ENCODE measurements around the gene USP27X. TPM values are rescaled to one million over a fixed set of nuclear protein-coding genes. Genes with fewer than 3 reads are reported as not detected.
A peak's percentile ranks its signal among the peaks of the same experiment; 100 is the strongest.

USP27X gene
- total RNA-seq, 3 donors from 2014 or later (not counting 1 experiment from before 2014, with no cell fraction given), result 1.7 to 2.4 (median 2.0) TPM

DNA sequence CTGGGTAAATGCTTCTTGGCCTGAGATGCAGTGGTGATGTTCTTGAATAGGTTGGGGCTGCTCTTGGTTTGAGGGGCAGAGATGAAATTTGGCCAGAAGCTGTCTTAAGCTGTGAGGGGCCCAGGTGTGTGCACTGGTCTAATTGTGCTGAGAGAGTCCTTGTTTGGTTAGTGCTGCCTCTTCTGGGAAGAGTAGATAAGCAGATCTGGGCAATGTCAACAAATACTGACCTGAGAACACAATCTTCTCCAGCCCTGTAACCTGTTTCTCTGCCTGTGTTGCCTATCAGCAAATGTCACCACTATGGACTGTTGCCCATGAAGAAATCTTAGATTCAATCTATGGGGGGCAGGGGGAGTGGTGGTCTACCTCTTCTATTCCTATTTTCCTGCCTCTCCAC, 17.2 kb upstream of the USP27X start:
- ATAC-seq, result no peak
- intact Hi-C loops (cut with micrococcal nuclease), result no loop called here
- no peak for DNase-seq
- Histone ChIP-seq H3K36me3 (ENCODE audit: control insufficient read depth, insufficient read depth, low read length) (no peaks in the 10 kb centered on the region), H3K27ac (ENCODE audit: low read length) (no peak overlapping the region), H3K27me3 (ENCODE audit: control insufficient read depth, insufficient read depth, low read length) (no peaks in the 10 kb centered on the region), H3K4me1 (ENCODE audit: control insufficient read depth, insufficient read depth, low read length) (no peaks in the 10 kb centered on the region), H3K4me3 (ENCODE audit: low read length) (no peak overlapping the region), H3K9me3 (ENCODE audit: control insufficient read depth, insufficient read depth, low read length) (no peaks in the 10 kb centered on the region)
- Mint-ChIP-seq H3K4me3 (no peak overlapping the region), H3K27me3 (ENCODE audit: low read depth in 2 of 2) (peaks cover 0 to 13% of the 10 kb centered on the region in 2 donors), H3K4me1 (no peaks in the 10 kb centered on the region), H3K27ac (no peak overlapping the region), H3K36me3 (no peaks in the 10 kb centered on the region), H3K9me3 (no peaks in the 10 kb centered on the region)
- no peak for TF ChIP-seq CTCF (IDR thresholded peaks at IDR 0.05)

GRCh38 chrX:49868739-49869138, 10.5 kb upstream of the USP27X start:
- Mint-ChIP-seq H3K4me1 (no peaks in the 10 kb centered on the region), H3K36me3 (no peaks in the 10 kb centered on the region), H3K27ac (no peak overlapping the region), H3K9me3 (no peaks in the 10 kb centered on the region), H3K27me3 (ENCODE audit: low read depth in 2 of 2) (peaks cover 5 to 58% of the 10 kb centered on the region in 2 donors), H3K4me3 (no peak overlapping the region)
- H3K4me1 ChIP-seq (ENCODE audit: control insufficient read depth, insufficient read depth, low read length), result no peaks in the 10 kb centered on the region
- ATAC-seq (no peak), DNase-seq (no peak)
- no peak overlapping the region for H3K4me3 ChIP-seq (ENCODE audit: low read length)
- intact Hi-C loops (cut with micrococcal nuclease), result no loop called here
- no peaks in the 10 kb centered on the region for H3K27me3 ChIP-seq (ENCODE audit: control insufficient read depth, insufficient read depth, low read length)
- H3K27ac ChIP-seq (ENCODE audit: low read length), result no peak overlapping the region
- WGBS (ENCODE audit: insufficient coverage), result 43% methylated on average over 1 of the region's 1 CpG
- TF ChIP-seq CTCF (IDR thresholded peaks at IDR 0.05), result no peak
- H3K9me3 ChIP-seq (ENCODE audit: control insufficient read depth, insufficient read depth, low read length), result no peaks in the 10 kb centered on the region
- H3K36me3 ChIP-seq (ENCODE audit: control insufficient read depth, insufficient read depth, low read length), result no peaks in the 10 kb centered on the region

GRCh38 chrX:49876750-49877149, 2.5 kb upstream of the USP27X start:
- H3K9me3 Mint-ChIP-seq, result no peaks in the 10 kb centered on the region
- H3K4me1 ChIP-seq (ENCODE audit: control insufficient read depth, insufficient read depth, low read length), result peaks cover 26% of the 10 kb centered on the region
- H3K27me3 Mint-ChIP-seq (ENCODE audit: low read depth in 2 of 2), result peaks cover 0 to 11% of the 10 kb centered on the region in 2 donors
- 0% methylated on average over 1 of the region's 3 CpGs for WGBS (ENCODE audit: insufficient coverage)
- intact Hi-C loops (cut with micrococcal nuclease), result no loop called here
- no peak overlapping the region for H3K27ac ChIP-seq (ENCODE audit: low read length)
- peak; percentile 30 for TF ChIP-seq CTCF (IDR thresholded peaks at IDR 0.05)
- H3K4me3 Mint-ChIP-seq, result peak overlapping the region; percentile 13
- H3K9me3 ChIP-seq (ENCODE audit: control insufficient read depth, insufficient read depth, low read length), result no peaks in the 10 kb centered on the region
- ATAC-seq (no peak), DNase-seq (peak in 1 of 2 donors; percentile 66)
- H3K36me3 ChIP-seq (ENCODE audit: control insufficient read depth, insufficient read depth, low read length), result no peaks in the 10 kb centered on the region
- no peaks in the 10 kb centered on the region for H3K36me3 Mint-ChIP-seq
- peak overlapping the region in 1 of 2 donors; percentile 36 for H3K27ac Mint-ChIP-seq
- peaks cover 0 to 16% of the 10 kb centered on the region in 2 donors for H3K4me1 Mint-ChIP-seq
- no peak overlapping the region for H3K4me3 ChIP-seq (ENCODE audit: low read length)
- H3K27me3 ChIP-seq (ENCODE audit: control insufficient read depth, insufficient read depth, low read length), result no peaks in the 10 kb centered on the region

DNA sequence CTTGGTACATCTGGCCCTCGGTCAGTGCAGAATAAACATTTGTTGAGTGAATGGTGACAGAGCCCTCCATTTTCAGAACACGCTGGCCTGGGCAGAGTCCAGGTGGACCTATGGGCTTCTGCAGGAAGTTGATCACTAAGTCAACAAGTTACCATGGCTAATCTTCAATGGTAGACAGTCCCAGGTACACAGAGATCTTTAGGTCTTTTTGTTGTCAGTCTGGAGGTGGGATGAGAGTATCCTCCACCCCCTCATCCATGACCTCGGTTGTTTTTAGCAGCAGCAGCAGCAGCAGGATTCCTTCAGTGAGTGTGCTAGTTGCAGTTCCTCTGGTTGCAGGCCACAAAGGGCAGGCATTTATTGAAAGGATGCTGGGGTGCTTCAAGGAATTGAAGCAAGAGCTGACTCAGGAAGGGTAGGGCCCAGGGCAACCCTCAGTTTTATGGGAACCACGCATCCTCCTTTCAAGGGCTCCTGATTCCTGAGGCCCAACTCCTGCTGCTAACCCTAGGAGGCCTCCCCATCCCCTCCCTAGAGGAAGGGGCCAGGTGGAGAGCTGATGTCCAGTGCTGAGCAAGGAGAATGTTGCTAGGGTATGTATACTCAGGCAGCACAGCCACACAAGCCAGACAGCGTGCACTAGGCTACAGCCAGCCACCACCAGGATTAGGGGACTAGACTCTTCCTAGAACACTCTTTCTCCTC, 1.7 kb upstream of the USP27X start:
- Histone ChIP-seq H3K4me1 (ENCODE audit: control insufficient read depth, insufficient read depth, low read length) (peaks cover 26% of the 10 kb centered on the region), H3K27me3 (ENCODE audit: control insufficient read depth, insufficient read depth, low read length) (no peaks in the 10 kb centered on the region), H3K9me3 (ENCODE audit: control insufficient read depth, insufficient read depth, low read length) (no peaks in the 10 kb centered on the region), H3K4me3 (ENCODE audit: low read length) (no peak overlapping the region), H3K36me3 (ENCODE audit: control insufficient read depth, insufficient read depth, low read length) (no peaks in the 10 kb centered on the region), H3K27ac (ENCODE audit: low read length) (no peak overlapping the region)
- Mint-ChIP-seq H3K27ac (peak overlapping the region in 1 of 2 donors; percentile 36), H3K36me3 (no peaks in the 10 kb centered on the region), H3K4me1 (peaks cover 0 to 17% of the 10 kb centered on the region in 2 donors), H3K27me3 (ENCODE audit: low read depth in 2 of 2) (peaks cover 0 to 10% of the 10 kb centered on the region in 2 donors), H3K4me3 (no peak overlapping the region), H3K9me3 (no peaks in the 10 kb centered on the region)
- no peak for ATAC-seq
- 91% methylated on average over 4 of the region's 5 CpGs for whole genome bisulfite sequencing (ENCODE audit: insufficient coverage)
- intact Hi-C loops (cut with micrococcal nuclease), result no loop called here
- TF ChIP-seq CTCF (IDR thresholded peaks at IDR 0.05), result no peak
- DNase-seq, result peak in 1 of 2 donors; percentile 5

Data from natural killer cell (primary cell).